ENCODE measurements around the gene FAIM. TPM values are rescaled to one million over a fixed set of nuclear protein-coding genes. Genes with fewer than 3 reads are reported as not detected.
"Not testable (repeated sequence)": the region's sequence is repeated elsewhere in the genome, so short reads cannot be mapped to it uniquely, and the experiment has no call there.

FAIM gene
- polyA plus RNA-seq (2013, experiment 1 of 2), result 9.1 TPM
- 9.5 TPM for polyA plus RNA-seq (2013, experiment 2 of 2)

GRCh38 chr3:138608322-138609135 lies at the start of gene FAIM:
Gene FAIM (plus strand): TSS chr3:138608771. CDS start chr3:138619727, 10,956 bp downstream.
- Histone ChIP-seq H2BK5ac (ENCODE audit: low read length) (peak within 1 kb of the TSS; percentile 93), H3K36me3 (replicated peaks in 1 of 2; ENCODE audit: control insufficient read depth in 2 of 2, insufficient read depth in 2 of 2, low read length in 2 of 2) (no peaks in the 10 kb centered on the region), H3K4me2 (ENCODE audit: insufficient read depth, low read length, poor library complexity, severe bottlenecking) (peak within 1 kb of the TSS; percentile 90), H3K79me1 (ENCODE audit: low read depth, low read length) (no peaks in the 10 kb centered on the region), H3K27me3 (ENCODE audit: control insufficient read depth in 3 of 3, insufficient read depth in 3 of 3, low read depth in 1 of 3, low read length in 3 of 3) (peaks cover 0 to 24% (median 0%) of the 10 kb centered on the region in 3 experiments), H3K9ac (ENCODE audit: low read depth, low read length, poor library complexity) (peak within 1 kb of the TSS; percentile 87), H3K18ac (ENCODE audit: low read length) (peak within 1 kb of the TSS; percentile 97), H2AFZ (ENCODE audit: low read length) (peak within 1 kb of the TSS; percentile 83), H3K4me3 (ENCODE audit: low read length in 2 of 2) (peak within 1 kb of the TSS; percentile 39 to 69), H3K27ac (replicated peaks; ENCODE audit: low read length) (no peak within 1 kb of the TSS), H2BK15ac (ENCODE audit: low read length) (peak within 1 kb of the TSS; percentile 99), H4K8ac (ENCODE audit: low read depth, low read length) (peak within 1 kb of the TSS; percentile 87), H3K14ac (ENCODE audit: low read length) (peak within 1 kb of the TSS; percentile 91), H2BK12ac (ENCODE audit: low read length) (peak within 1 kb of the TSS; percentile 16), H3K4me1 (ENCODE audit: control insufficient read depth in 2 of 2, insufficient read depth in 1 of 2, low read depth in 1 of 2, low read length in 2 of 2) (peaks cover 0 to 4% of the 10 kb centered on the region in 2 donors), H3K9me3 (replicated peaks in 1 of 2; ENCODE audit: control insufficient read depth in 2 of 2, insufficient read depth in 1 of 2, low read depth in 1 of 2, low read length in 2 of 2) (no peaks in the 10 kb centered on the region), H2AK5ac (ENCODE audit: low read depth, low read length) (peak within 1 kb of the TSS; percentile 62), H4K91ac (ENCODE audit: low read depth, low read length, poor library complexity) (peak within 1 kb of the TSS; percentile 70), H3K4ac (ENCODE audit: low read length) (peak within 1 kb of the TSS; percentile 70), H2BK120ac (ENCODE audit: low read depth, low read length) (peak within 1 kb of the TSS; percentile 96), H3K23ac (ENCODE audit: low read depth, low read length, poor library complexity) (peak within 1 kb of the TSS; percentile 78)
- DNase-seq (ENCODE audit: low spot score), result peak; percentile 46
- no CpG with 5 or more reads among the region's 68 CpGs for WGBS, 2 donors (ENCODE audit: extremely low coverage in 2 of 2, insufficient read length in 2 of 2, insufficient replicate concordance in 1 of 2)

GRCh38 chr3:138559134-138559533 lies 49.4 kb upstream of the FAIM start:
- no peak overlapping the region for H4K8ac ChIP-seq (ENCODE audit: low read depth, low read length)
- peaks cover 2 to 8% of the 10 kb centered on the region in 2 donors for H3K9me3 ChIP-seq (replicated peaks in 1 of 2; ENCODE audit: control insufficient read depth in 2 of 2, insufficient read depth in 1 of 2, low read depth in 1 of 2, low read length in 2 of 2)
- H4K91ac ChIP-seq (ENCODE audit: low read depth, low read length, poor library complexity), result no peak overlapping the region
- H2AFZ ChIP-seq (ENCODE audit: low read length), result no peak overlapping the region
- peaks cover 3% of the 10 kb centered on the region for H3K79me1 ChIP-seq (ENCODE audit: low read depth, low read length)
- H2BK5ac ChIP-seq (ENCODE audit: low read length), result no peak overlapping the region
- no peak overlapping the region for H3K4me2 ChIP-seq (ENCODE audit: insufficient read depth, low read length, poor library complexity, severe bottlenecking)
- no peak for DNase-seq (ENCODE audit: low spot score)
- no peak overlapping the region for H3K27ac ChIP-seq (replicated peaks; ENCODE audit: low read length)
- H3K4ac ChIP-seq (ENCODE audit: low read length), result no peak overlapping the region
- H3K14ac ChIP-seq (ENCODE audit: low read length), result no peak overlapping the region
- H3K36me3 ChIP-seq (replicated peaks in 1 of 2; ENCODE audit: control insufficient read depth in 2 of 2, insufficient read depth in 2 of 2, low read length in 2 of 2), result peaks cover 3% of the 10 kb centered on the region in 2 donors
- H2BK12ac ChIP-seq (ENCODE audit: low read length), result no peak overlapping the region
- H2BK15ac ChIP-seq (ENCODE audit: low read length), result no peak overlapping the region
- no peak overlapping the region for H2BK120ac ChIP-seq (ENCODE audit: low read depth, low read length)
- H3K23ac ChIP-seq (ENCODE audit: low read depth, low read length, poor library complexity), result no peak overlapping the region
- no peaks in the 10 kb centered on the region for H3K4me1 ChIP-seq (ENCODE audit: control insufficient read depth in 2 of 2, insufficient read depth in 1 of 2, low read depth in 1 of 2, low read length in 2 of 2)
- no peak overlapping the region for H2AK5ac ChIP-seq (ENCODE audit: low read depth, low read length)
- H3K9ac ChIP-seq (ENCODE audit: low read depth, low read length, poor library complexity), result no peak overlapping the region
- H3K4me3 ChIP-seq (ENCODE audit: low read length in 2 of 2), result no peak overlapping the region
- no peak overlapping the region for H3K18ac ChIP-seq (ENCODE audit: low read length)
- no CpG with 5 or more reads among the region's 4 CpGs for WGBS, 2 donors (ENCODE audit: extremely low coverage in 2 of 2, insufficient read length in 2 of 2, insufficient replicate concordance in 1 of 2)
- no peaks in the 10 kb centered on the region for H3K27me3 ChIP-seq (ENCODE audit: control insufficient read depth in 3 of 3, insufficient read depth in 3 of 3, low read depth in 1 of 3, low read length in 3 of 3)

GRCh38 chr3:138560501-138560900 lies 48.1 kb upstream of the FAIM start:
- Histone ChIP-seq H3K4me2 (ENCODE audit: insufficient read depth, low read length, poor library complexity, severe bottlenecking) (peak overlapping the region; percentile 18), H2AFZ (ENCODE audit: low read length) (no peak overlapping the region), H3K36me3 (replicated peaks in 1 of 2; ENCODE audit: control insufficient read depth in 2 of 2, insufficient read depth in 2 of 2, low read length in 2 of 2) (peaks cover 0 to 3% of the 10 kb centered on the region in 2 donors), H3K14ac (ENCODE audit: low read length) (no peak overlapping the region), H3K9ac (ENCODE audit: low read depth, low read length, poor library complexity) (no peak overlapping the region), H3K4ac (ENCODE audit: low read length) (no peak overlapping the region), H2BK12ac (ENCODE audit: low read length) (no peak overlapping the region), H3K79me1 (ENCODE audit: low read depth, low read length) (peaks cover 3% of the 10 kb centered on the region), H3K18ac (ENCODE audit: low read length) (no peak overlapping the region), H2BK5ac (ENCODE audit: low read length) (no peak overlapping the region), H2AK5ac (ENCODE audit: low read depth, low read length) (no peak overlapping the region), H3K23ac (ENCODE audit: low read depth, low read length, poor library complexity) (no peak overlapping the region), H4K91ac (ENCODE audit: low read depth, low read length, poor library complexity) (no peak overlapping the region), H3K27ac (replicated peaks; ENCODE audit: low read length) (no peak overlapping the region), H3K27me3 (ENCODE audit: control insufficient read depth in 3 of 3, insufficient read depth in 3 of 3, low read depth in 1 of 3, low read length in 3 of 3) (no peaks in the 10 kb centered on the region), H2BK120ac (ENCODE audit: low read depth, low read length) (no peak overlapping the region), H3K4me3 (ENCODE audit: low read length in 2 of 2) (no peak overlapping the region), H4K8ac (ENCODE audit: low read depth, low read length) (no peak overlapping the region), H3K9me3 (replicated peaks in 1 of 2; ENCODE audit: control insufficient read depth in 2 of 2, insufficient read depth in 1 of 2, low read depth in 1 of 2, low read length in 2 of 2) (peaks cover 2 to 8% of the 10 kb centered on the region in 2 donors), H3K4me1 (ENCODE audit: control insufficient read depth in 2 of 2, insufficient read depth in 1 of 2, low read depth in 1 of 2, low read length in 2 of 2) (no peaks in the 10 kb centered on the region), H2BK15ac (ENCODE audit: low read length) (no peak overlapping the region)
- no peak for DNase-seq (ENCODE audit: low spot score)
- no CpG with 5 or more reads among the region's 6 CpGs for WGBS, 2 donors (ENCODE audit: extremely low coverage in 2 of 2, insufficient read length in 2 of 2, insufficient replicate concordance in 1 of 2)

- H3K27ac ChIP-seq (replicated peaks; ENCODE audit: low read length); H3K36me3 ChIP-seq (replicated peaks in 1 of 2; ENCODE audit: control insufficient read depth in 2 of 2, insufficient read depth in 2 of 2, low read length in 2 of 2); H2BK120ac ChIP-seq (ENCODE audit: low read depth, low read length); H3K18ac ChIP-seq (ENCODE audit: low read length); H4K91ac ChIP-seq (ENCODE audit: low read depth, low read length, poor library complexity); H4K8ac ChIP-seq (ENCODE audit: low read depth, low read length); H2BK12ac ChIP-seq (ENCODE audit: low read length); H3K4me2 ChIP-seq (ENCODE audit: insufficient read depth, low read length, poor library complexity, severe bottlenecking); H2AFZ ChIP-seq (ENCODE audit: low read length); H2AK5ac ChIP-seq (ENCODE audit: low read depth, low read length); H3K27me3 ChIP-seq (ENCODE audit: control insufficient read depth in 3 of 3, insufficient read depth in 3 of 3, low read depth in 1 of 3, low read length in 3 of 3); H3K9me3 ChIP-seq (replicated peaks in 1 of 2; ENCODE audit: control insufficient read depth in 2 of 2, insufficient read depth in 1 of 2, low read depth in 1 of 2, low read length in 2 of 2); H3K4me1 ChIP-seq (ENCODE audit: control insufficient read depth in 2 of 2, insufficient read depth in 1 of 2, low read depth in 1 of 2, low read length in 2 of 2); H3K79me1 ChIP-seq (ENCODE audit: low read depth, low read length); H3K4ac ChIP-seq (ENCODE audit: low read length); H3K9ac ChIP-seq (ENCODE audit: low read depth, low read length, poor library complexity); DNase-seq (ENCODE audit: low spot score); H2BK5ac ChIP-seq (ENCODE audit: low read length); H2BK15ac ChIP-seq (ENCODE audit: low read length); H3K23ac ChIP-seq (ENCODE audit: low read depth, low read length, poor library complexity); H3K4me3 ChIP-seq (ENCODE audit: low read length in 2 of 2); H3K14ac ChIP-seq (ENCODE audit: low read length): not testable (repeated sequence)
- WGBS, 2 donors (ENCODE audit: extremely low coverage in 2 of 2, insufficient read length in 2 of 2, insufficient replicate concordance in 1 of 2), result no CpG with 5 or more reads among the region's 1 CpG
Measured at GRCh38 chr3:138562902-138563301, 45.7 kb upstream of the FAIM start.

Data from neuronal stem cell (in vitro differentiated cells).